Neural cell (in vitro differentiated cells): ENCODE measurements around the gene FANCC.

Source experiments
- CTCF ChIP-seq: fragments of 450-650 bp; IDR thresholded peaks from 2 replicates; pipeline ENCODE4 v1.5.1; 2014; ENCODE audit warnings: antibody characterized with exemption, mild to moderate bottlenecking, moderate library complexity; ENCODE audit not compliant: poor library complexity, severe bottlenecking
- EZH2 ChIP-seq: fragments of 200-600, 300-800 bp; shearing (Covaris generic), sonication (generic); IDR thresholded peaks from 2 replicates; pipeline ENCODE4 v1.6.1; 2014; ENCODE audit warnings: antibody characterized with exemption, low read length, borderline replicate concordance, mild to moderate bottlenecking; ENCODE audit not compliant: insufficient read depth, poor library complexity, severe bottlenecking
- POLR2AphosphoS5 ChIP-seq: IDR thresholded peaks from 2 replicates; pipeline ENCODE4 v1.6.1; 2012

GRCh38 chr9:95315108-95315746 lies 2.3 kb downstream of the FANCC start:
- no peak for TF ChIP-seq CTCF
- no peak for TF ChIP-seq EZH2
- no peak for TF ChIP-seq POLR2AphosphoS5
